ENCODE results near the gene GJB5.
"Not testable (repeated sequence)": the region's sequence is repeated elsewhere in the genome, so short reads cannot be mapped to it uniquely, and the experiment has no call there.

Gene GJB5

DNA sequence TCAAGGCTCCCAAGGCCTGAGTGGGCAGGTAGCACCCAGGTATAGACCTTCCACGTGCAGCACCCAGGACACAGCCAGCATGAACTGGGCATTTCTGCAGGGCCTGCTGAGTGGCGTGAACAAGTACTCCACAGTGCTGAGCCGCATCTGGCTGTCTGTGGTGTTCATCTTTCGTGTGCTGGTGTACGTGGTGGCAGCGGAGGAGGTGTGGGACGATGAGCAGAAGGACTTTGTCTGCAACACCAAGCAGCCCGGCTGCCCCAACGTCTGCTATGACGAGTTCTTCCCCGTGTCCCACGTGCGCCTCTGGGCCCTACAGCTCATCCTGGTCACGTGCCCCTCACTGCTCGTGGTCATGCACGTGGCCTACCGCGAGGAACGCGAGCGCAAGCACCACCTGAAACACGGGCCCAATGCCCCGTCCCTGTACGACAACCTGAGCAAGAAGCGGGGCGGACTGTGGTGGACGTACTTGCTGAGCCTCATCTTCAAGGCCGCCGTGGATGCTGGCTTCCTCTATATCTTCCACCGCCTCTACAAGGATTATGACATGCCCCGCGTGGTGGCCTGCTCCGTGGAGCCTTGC lies 6.4 kb downstream of the GJB5 start:
- Histone ChIP-seq H3K36me3 (ENCODE audit: control insufficient read depth, insufficient read depth, low read length) (no peaks in the 10 kb centered on the region), H3K4me3 (ENCODE audit: extremely low read depth, insufficient read depth, low read length, poor library complexity, severe bottlenecking) (no peak overlapping the region), H3K27ac (ENCODE audit: low read depth, low read length, severe bottlenecking) (no peak overlapping the region), H3K4me1 (ENCODE audit: control insufficient read depth, insufficient read depth, low read length, poor library complexity, severe bottlenecking) (peaks cover 18% of the 10 kb centered on the region), H3K9me3 (ENCODE audit: control insufficient read depth, low read length) (no peaks in the 10 kb centered on the region)
- WGBS, 2 experiments (ENCODE audit: insufficient coverage in 2 of 2) = 96 to 98% methylated on average over 33 of the region's 33 CpGs

DNA sequence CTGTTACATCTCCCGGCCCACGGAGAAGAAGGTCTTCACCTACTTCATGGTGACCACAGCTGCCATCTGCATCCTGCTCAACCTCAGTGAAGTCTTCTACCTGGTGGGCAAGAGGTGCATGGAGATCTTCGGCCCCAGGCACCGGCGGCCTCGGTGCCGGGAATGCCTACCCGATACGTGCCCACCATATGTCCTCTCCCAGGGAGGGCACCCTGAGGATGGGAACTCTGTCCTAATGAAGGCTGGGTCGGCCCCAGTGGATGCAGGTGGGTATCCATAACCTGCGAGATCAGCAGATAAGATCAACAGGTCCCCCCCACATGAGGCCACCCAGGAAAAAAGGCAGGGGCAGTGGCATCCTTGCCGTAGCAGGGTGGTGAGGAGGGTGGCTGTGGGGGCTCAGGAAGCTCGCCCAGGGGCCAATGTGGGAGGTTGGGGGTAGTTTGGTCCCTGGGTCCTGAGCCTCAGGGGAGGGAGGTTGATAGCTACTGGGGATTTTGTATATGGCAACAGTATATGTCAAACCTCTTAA lies 7.0 kb downstream of the GJB5 start:
- Histone ChIP-seq H3K4me1 (ENCODE audit: control insufficient read depth, insufficient read depth, low read length, poor library complexity, severe bottlenecking) (peaks cover 18% of the 10 kb centered on the region), H3K36me3 (ENCODE audit: control insufficient read depth, insufficient read depth, low read length) (no peaks in the 10 kb centered on the region), H3K9me3 (ENCODE audit: control insufficient read depth, low read length) (no peaks in the 10 kb centered on the region), H3K4me3 (ENCODE audit: extremely low read depth, insufficient read depth, low read length, poor library complexity, severe bottlenecking) (no peak overlapping the region), H3K27ac (ENCODE audit: low read depth, low read length, severe bottlenecking) (no peak overlapping the region)
- WGBS, 2 experiments (ENCODE audit: insufficient coverage in 2 of 2) = 94 to 97% methylated on average over 9 to 11 of the region's 13 CpGs

DNA sequence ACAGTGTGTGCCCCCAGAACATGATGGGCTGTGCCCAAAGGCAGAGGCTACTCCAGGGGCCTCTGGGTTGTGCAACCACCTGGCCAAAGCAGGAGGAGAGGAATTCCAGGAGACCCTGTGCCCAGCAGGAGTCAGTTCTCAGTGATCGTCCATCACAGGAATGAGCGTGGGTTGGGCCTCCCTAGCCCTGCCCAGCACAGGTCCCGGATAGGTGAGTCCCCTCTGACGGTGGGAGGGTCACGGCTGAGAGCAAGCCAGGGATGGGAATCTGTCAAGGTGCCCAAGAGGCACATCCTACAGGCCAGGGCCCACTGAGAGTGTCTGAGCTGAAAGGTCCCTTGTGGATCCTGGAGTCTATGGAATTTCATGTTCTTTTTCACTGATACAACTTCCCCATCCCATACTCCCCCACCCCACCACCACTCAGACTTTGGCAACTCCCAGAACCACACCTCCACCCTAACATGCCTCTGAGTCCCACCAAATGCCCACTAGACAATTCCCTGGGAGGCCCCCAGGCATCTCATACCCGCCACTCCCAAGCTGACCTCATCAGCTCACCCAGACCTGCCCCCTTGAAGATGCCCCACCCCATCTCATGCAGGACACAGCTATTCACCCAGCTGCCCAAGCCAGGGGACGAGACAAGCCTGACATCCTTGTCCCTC lies 7.8 kb downstream of the GJB5 start:
- Histone ChIP-seq H3K36me3 (ENCODE audit: control insufficient read depth, insufficient read depth, low read length) (no peaks in the 10 kb centered on the region), H3K9me3 (ENCODE audit: control insufficient read depth, low read length) (no peaks in the 10 kb centered on the region), H3K4me1 (ENCODE audit: control insufficient read depth, insufficient read depth, low read length, poor library complexity, severe bottlenecking) (peaks cover 18% of the 10 kb centered on the region), H3K27ac (ENCODE audit: low read depth, low read length, severe bottlenecking) (no peak overlapping the region), H3K4me3 (ENCODE audit: extremely low read depth, insufficient read depth, low read length, poor library complexity, severe bottlenecking) (no peak overlapping the region)
- 80 to 89% methylated on average over 7 of the region's 7 CpGs for whole genome bisulfite sequencing, 2 experiments (ENCODE audit: insufficient coverage in 2 of 2)

DNA sequence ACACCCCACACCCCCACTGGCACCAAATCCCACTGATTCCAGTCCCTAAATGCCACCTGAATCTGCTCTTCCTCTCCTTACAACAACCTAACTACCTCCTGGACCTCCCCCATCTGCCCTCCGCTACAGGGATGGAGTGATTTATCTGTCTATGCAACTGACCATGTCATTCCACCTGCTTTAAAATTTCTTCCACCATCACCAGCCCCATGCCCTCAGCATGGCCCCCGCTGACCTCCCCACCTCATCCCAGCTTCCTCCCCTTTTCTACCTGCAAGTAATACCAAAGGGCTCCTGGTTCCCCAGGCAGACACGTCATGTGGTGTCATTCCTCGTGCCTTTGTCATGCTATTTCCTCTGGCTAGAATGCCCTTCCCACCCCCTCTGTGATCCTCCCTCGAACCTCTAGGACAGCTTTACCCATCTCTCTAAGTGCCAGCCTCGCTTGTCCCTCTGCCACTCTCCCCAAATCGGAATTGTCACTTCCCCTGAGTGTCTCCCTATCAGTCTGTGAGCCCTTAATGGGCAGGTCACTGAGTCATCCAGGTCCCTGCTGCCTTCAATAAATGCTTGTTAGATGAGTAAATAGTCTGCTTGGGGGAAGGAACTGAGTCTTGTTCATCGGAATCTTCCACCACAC lies 8.4 kb downstream of the GJB5 start:
- Histone ChIP-seq H3K4me3 (ENCODE audit: extremely low read depth, insufficient read depth, low read length, poor library complexity, severe bottlenecking) (no peak overlapping the region), H3K27ac (ENCODE audit: low read depth, low read length, severe bottlenecking) (no peak overlapping the region), H3K36me3 (ENCODE audit: control insufficient read depth, insufficient read depth, low read length) (no peaks in the 10 kb centered on the region), H3K9me3 (ENCODE audit: control insufficient read depth, low read length) (no peaks in the 10 kb centered on the region), H3K4me1 (ENCODE audit: control insufficient read depth, insufficient read depth, low read length, poor library complexity, severe bottlenecking) (peaks cover 18% of the 10 kb centered on the region)
- WGBS, 2 experiments (ENCODE audit: insufficient coverage in 2 of 2) = 29 to 38% methylated on average over 5 of the region's 8 CpGs

DNA sequence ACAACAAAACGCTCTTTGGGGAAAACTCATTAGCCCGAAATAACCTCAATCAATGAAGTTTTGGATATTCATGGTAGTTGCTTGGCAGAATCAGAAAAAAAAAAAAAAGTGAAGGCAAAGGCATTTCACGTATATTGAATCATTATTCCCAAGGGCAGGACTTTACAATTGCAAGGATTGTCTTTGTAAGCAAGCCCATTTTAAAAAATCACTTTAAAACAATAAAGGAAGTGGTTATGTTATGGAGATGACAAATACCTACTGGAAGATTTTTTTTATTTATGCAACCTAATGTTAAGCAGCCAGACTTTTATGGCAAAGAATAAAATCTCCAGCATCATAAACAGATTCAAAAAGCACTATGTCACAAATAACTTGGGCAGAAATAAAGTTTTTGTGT lies 14.0 kb downstream of the GJB5 start:
- H3K9me3 ChIP-seq (ENCODE audit: control insufficient read depth, low read length) = no peaks in the 10 kb centered on the region
- H3K27ac ChIP-seq (ENCODE audit: low read depth, low read length, severe bottlenecking) = no peak overlapping the region
- WGBS, 2 experiments (ENCODE audit: insufficient coverage in 2 of 2) = 90% methylated on average over 2 of the region's 3 CpGs; no CpG with 5 or more reads in 1 of the 2 experiments
- no peaks in the 10 kb centered on the region for H3K36me3 ChIP-seq (ENCODE audit: control insufficient read depth, insufficient read depth, low read length)
- H3K4me1 ChIP-seq (ENCODE audit: control insufficient read depth, insufficient read depth, low read length, poor library complexity, severe bottlenecking) = peaks cover 4% of the 10 kb centered on the region
- H3K4me3 ChIP-seq (ENCODE audit: extremely low read depth, insufficient read depth, low read length, poor library complexity, severe bottlenecking) = no peak overlapping the region

DNA sequence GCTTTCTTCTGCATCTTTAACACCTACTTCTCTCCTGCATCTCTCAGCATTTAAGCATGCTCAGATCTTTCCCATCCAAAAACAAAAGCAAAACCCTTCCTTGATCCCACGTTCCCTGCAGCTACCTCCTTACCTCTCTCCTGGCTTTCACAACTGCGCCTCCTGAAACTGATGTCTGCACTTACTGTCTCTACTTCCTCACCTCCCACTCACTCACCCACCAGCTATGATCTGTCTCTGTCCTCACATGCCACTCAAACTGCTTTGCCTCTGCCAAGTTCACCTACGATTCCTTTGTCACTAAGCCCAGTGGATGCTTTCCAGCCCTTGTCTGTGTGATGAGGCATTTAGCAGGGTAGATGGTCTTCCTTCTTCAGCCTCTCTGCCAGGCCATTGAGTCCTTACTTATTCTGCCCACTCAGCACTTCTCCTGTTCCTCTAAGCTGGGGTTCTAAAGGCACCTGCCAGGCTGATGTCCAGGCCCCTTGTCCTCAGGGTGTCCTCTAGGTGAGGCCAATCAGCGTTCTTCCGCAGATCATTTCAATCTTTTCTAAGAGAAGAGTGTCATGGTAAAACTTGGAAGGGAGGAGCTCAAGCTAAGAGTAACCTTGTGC lies 16.2 kb downstream of the GJB5 start:
- H3K36me3 ChIP-seq (ENCODE audit: control insufficient read depth, insufficient read depth, low read length) = no peaks in the 10 kb centered on the region
- WGBS, 2 experiments (ENCODE audit: insufficient coverage in 2 of 2) = 91 to 93% methylated on average over 4 to 5 of the region's 5 CpGs
- no peak overlapping the region for H3K4me3 ChIP-seq (ENCODE audit: extremely low read depth, insufficient read depth, low read length, poor library complexity, severe bottlenecking)
- H3K4me1 ChIP-seq (ENCODE audit: control insufficient read depth, insufficient read depth, low read length, poor library complexity, severe bottlenecking) = peaks cover 3% of the 10 kb centered on the region
- H3K27ac ChIP-seq (ENCODE audit: low read depth, low read length, severe bottlenecking) = no peak overlapping the region
- H3K9me3 ChIP-seq (ENCODE audit: control insufficient read depth, low read length) = no peaks in the 10 kb centered on the region

DNA sequence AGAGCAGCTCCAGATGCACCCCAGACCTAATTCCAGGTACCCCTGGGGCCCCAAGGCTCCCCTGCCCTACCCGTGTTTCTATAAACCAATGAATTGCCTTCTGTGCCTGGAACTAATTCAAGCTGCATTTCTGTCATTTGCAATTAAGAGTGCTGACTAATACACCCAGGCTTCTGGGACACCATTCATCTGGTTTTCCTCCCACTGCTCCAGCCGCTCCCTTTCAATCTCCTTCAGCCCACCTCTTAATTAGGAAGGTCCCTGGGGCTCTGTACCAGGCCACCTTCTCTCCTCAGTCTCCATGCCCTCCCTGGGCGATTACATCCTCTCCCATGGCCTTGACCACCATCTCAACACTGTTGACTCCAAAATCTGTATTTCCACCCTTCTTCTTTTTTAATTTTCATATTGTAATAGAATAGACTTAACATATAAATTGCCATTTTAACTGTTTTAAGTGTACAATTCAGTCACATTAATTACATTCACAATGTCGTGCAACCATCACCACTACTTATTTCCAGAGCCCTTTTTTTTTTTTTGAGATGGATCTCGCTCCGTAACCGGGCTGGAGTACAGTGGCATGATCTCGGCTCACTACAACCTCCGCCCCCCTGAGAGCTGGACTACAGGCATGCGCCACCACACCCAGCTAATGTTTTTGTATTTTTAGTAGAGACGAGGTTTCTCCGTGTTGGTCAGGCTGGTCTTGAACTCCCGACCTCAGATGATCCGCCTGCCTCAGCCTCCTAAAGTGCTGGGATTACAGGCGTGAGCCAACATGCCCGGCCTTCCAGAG lies 16.9 kb downstream of the GJB5 start:
- 81 to 89% methylated on average over 13 of the region's 16 CpGs for WGBS, 2 experiments (ENCODE audit: insufficient coverage in 2 of 2)
- H3K36me3 ChIP-seq (ENCODE audit: control insufficient read depth, insufficient read depth, low read length) = no peaks in the 10 kb centered on the region
- peaks cover 5% of the 10 kb centered on the region for H3K4me1 ChIP-seq (ENCODE audit: control insufficient read depth, insufficient read depth, low read length, poor library complexity, severe bottlenecking)
- no peak overlapping the region for H3K27ac ChIP-seq (ENCODE audit: low read depth, low read length, severe bottlenecking)
- no peak overlapping the region for H3K4me3 ChIP-seq (ENCODE audit: extremely low read depth, insufficient read depth, low read length, poor library complexity, severe bottlenecking)
- no peaks in the 10 kb centered on the region for H3K9me3 ChIP-seq (ENCODE audit: control insufficient read depth, low read length)

DNA sequence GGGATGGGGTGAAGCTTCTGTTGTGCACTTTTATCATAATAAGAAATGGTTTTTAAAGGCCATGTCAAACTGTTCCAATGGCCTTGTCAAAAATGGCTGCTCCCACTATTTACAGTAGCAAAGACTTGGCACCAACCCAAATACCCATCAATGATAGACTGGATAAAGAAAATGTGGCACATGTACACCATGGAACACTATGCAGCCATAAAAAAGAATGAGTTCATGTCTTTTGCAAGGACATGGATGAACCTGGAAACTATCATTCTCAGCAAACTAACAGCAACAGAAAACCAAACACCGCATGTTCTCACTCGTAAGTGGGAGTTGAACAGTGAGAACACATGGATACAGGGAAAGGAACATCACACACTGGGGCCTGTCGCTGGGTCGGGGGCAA lies 18.3 kb downstream of the GJB5 start:
- H3K36me3 ChIP-seq (ENCODE audit: control insufficient read depth, insufficient read depth, low read length); H3K4me1 ChIP-seq (ENCODE audit: control insufficient read depth, insufficient read depth, low read length, poor library complexity, severe bottlenecking); H3K9me3 ChIP-seq (ENCODE audit: control insufficient read depth, low read length); H3K27ac ChIP-seq (ENCODE audit: low read depth, low read length, severe bottlenecking); H3K4me3 ChIP-seq (ENCODE audit: extremely low read depth, insufficient read depth, low read length, poor library complexity, severe bottlenecking): not testable (repeated sequence)
- WGBS, 2 experiments (ENCODE audit: insufficient coverage in 2 of 2) = 92 to 96% methylated on average over 2 to 4 of the region's 4 CpGs

DNA sequence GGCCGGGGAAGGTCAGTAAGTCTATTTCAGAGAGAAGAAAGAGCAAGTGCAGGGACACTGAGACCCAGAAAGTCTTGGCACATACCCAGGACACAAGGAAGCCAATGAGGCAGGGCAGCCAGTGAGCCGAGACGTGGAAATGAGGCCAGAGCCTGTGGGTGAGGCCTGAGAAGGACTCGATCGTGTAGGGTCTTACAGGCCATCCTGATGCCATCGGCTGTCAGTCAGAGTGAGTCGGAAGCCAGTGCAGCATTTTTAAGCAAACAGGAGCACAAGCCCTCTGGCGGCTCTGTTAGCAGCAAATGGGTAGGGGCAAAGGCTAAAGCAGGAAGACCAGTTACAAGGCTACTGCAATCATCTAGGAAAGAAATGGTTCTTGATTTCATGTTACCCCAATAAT lies 20.1 kb downstream of the GJB5 start:
- Histone ChIP-seq H3K4me3 (ENCODE audit: extremely low read depth, insufficient read depth, low read length, poor library complexity, severe bottlenecking) (no peak overlapping the region), H3K36me3 (ENCODE audit: control insufficient read depth, insufficient read depth, low read length) (no peaks in the 10 kb centered on the region), H3K27ac (ENCODE audit: low read depth, low read length, severe bottlenecking) (no peak overlapping the region), H3K4me1 (ENCODE audit: control insufficient read depth, insufficient read depth, low read length, poor library complexity, severe bottlenecking) (peaks cover 11% of the 10 kb centered on the region), H3K9me3 (ENCODE audit: control insufficient read depth, low read length) (no peaks in the 10 kb centered on the region)
- WGBS, 2 experiments (ENCODE audit: insufficient coverage in 2 of 2) = 88 to 91% methylated on average over 8 of the region's 8 CpGs

DNA sequence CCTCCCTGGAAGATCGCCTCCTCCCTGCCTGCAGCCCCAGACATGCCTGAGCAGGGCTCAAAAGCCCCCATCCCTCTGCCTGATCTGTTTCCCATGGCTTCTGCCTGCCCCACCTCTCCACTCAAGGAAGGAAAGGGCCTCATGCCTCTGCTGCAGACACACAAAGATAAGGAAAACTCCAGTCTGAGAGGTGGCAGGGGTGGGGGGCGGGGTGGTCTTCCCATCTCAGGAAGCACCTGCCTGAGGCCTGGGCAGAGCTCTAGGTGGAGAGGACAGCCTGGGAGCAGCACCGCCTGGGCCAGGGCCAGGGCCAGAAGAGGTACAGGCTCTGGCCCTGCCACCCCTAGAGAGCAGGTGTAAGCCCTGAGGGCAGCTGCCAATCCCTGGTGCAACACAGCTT lies 22.1 kb downstream of the GJB5 start:
- Histone ChIP-seq H3K9me3 (ENCODE audit: control insufficient read depth, low read length) (no peaks in the 10 kb centered on the region), H3K27ac (ENCODE audit: low read depth, low read length, severe bottlenecking) (no peak overlapping the region), H3K4me1 (ENCODE audit: control insufficient read depth, insufficient read depth, low read length, poor library complexity, severe bottlenecking) (peaks cover 8% of the 10 kb centered on the region), H3K4me3 (ENCODE audit: extremely low read depth, insufficient read depth, low read length, poor library complexity, severe bottlenecking) (no peak overlapping the region), H3K36me3 (ENCODE audit: control insufficient read depth, insufficient read depth, low read length) (no peaks in the 10 kb centered on the region)
- WGBS, 2 experiments (ENCODE audit: insufficient coverage in 2 of 2) = 73 to 77% methylated on average over 3 of the region's 3 CpGs

Measured in mesodermal cell (in vitro differentiated cells).